Neural progenitor cell (in vitro differentiated cells): ENCODE measurements around the gene RAD51B. TPM values are rescaled to one million over a fixed set of nuclear protein-coding genes. Genes with fewer than 3 reads are reported as not detected.

ENCODE experiments used
- DNase-seq: peaks from one replicate; pipeline ENCODE4 v3.0.0-alpha.2; 2016; ENCODE audit warnings: low spot score
- H2AFZ ChIP-seq: fragments of 200-600 bp; sonication (generic); replicated peaks from 2 replicates; pipeline ENCODE4 v1.6.1; 2016; ENCODE audit warnings: antibody characterized with exemption
- H3F3A ChIP-seq: fragments of 200-600 bp; sonication (generic); 2 replicates; pipeline ENCODE4 v1.6.1; 2016; ENCODE audit warnings: antibody characterized with exemption, low read depth
- H3K27ac ChIP-seq: fragments of 200-600 bp; sonication (generic); 2 replicates; pipeline ENCODE4 v1.5.1; 2016; ENCODE audit warnings: mild to moderate bottlenecking
- H3K27me3 ChIP-seq: fragments of 200-600 bp; sonication (generic); 2 replicates; pipeline ENCODE4 v1.6.1; 2016; ENCODE audit warnings: mild to moderate bottlenecking, moderate library complexity
- H3K36me3 ChIP-seq: fragments of 200-600 bp; sonication (generic); 2 replicates; pipeline ENCODE4 v1.5.1; 2016
- H3K4me1 ChIP-seq: fragments of 200-600 bp; sonication (generic); 2 replicates; pipeline ENCODE4 v1.6.1; 2016; ENCODE audit warnings: mixed run types
- H3K4me2 ChIP-seq: fragments of 200-600 bp; sonication (generic); 2 replicates; pipeline ENCODE4 v1.6.1; 2016
- H3K4me3 ChIP-seq: fragments of 200-600 bp; sonication (generic); 2 replicates; pipeline ENCODE4 v1.5.1; 2016
- H3K79me2 ChIP-seq: fragments of 200-600 bp; sonication (generic); 2 replicates; pipeline ENCODE4 v1.6.1; 2016; ENCODE audit warnings: low read depth
- H3K9ac ChIP-seq: fragments of 200-600 bp; sonication (generic); 2 replicates; pipeline ENCODE4 v1.6.1; 2016
- H3K9me3 ChIP-seq: fragments of 200-600 bp; sonication (generic); 2 replicates; pipeline ENCODE4 v1.5.1; 2016; ENCODE audit warnings: low read depth
- H4K20me1 ChIP-seq: fragments of 200-600 bp; sonication (generic); 2 replicates; pipeline ENCODE4 v1.6.1; 2016; ENCODE audit warnings: low read depth
- H3K27ac Mint-ChIP-seq: 3 replicates; pipeline ENCODE4 v1.8.0; 2021; ENCODE audit warnings: mixed read lengths
- H3K27me3 Mint-ChIP-seq: 2 replicates; pipeline ENCODE4 v1.8.0; 2022; ENCODE audit warnings: low read depth, mild to moderate bottlenecking, inconsistent platforms, moderate library complexity, mixed read lengths; ENCODE audit not compliant: insufficient read depth
- H3K36me3 Mint-ChIP-seq: 3 replicates; pipeline ENCODE4 v1.8.0; 2021; ENCODE audit warnings: mixed read lengths
- H3K4me1 Mint-ChIP-seq: 3 replicates; pipeline ENCODE4 v1.8.0; 2021; ENCODE audit warnings: mixed read lengths
- H3K4me3 Mint-ChIP-seq: 3 replicates; pipeline ENCODE4 v1.8.0; 2021; ENCODE audit warnings: mild to moderate bottlenecking, moderate library complexity, mixed read lengths
- H3K9me3 Mint-ChIP-seq: 3 replicates; pipeline ENCODE4 v1.8.0; 2020; ENCODE audit warnings: mixed read lengths
- EZH2 ChIP-seq: fragments of 200-600 bp; sonication (generic); IDR thresholded peaks from 2 replicates; pipeline ENCODE4 v1.6.1; 2017; ENCODE audit warnings: antibody characterized with exemption, mild to moderate bottlenecking, moderate library complexity
- EZH2phosphoT487 ChIP-seq: fragments of 200-600 bp; sonication (generic); IDR thresholded peaks from 2 replicates; pipeline ENCODE4 v1.6.1; 2017; ENCODE audit warnings: antibody characterized with exemption
- total RNA-seq: library from RNA; depleted of rRNA; stranded (reverse); fragments of >200 nt; gene quantifications from 2 replicates; pipeline ENCODE4 v1.2.3, GENCODE V29; 2015; ENCODE audit warnings: low replicate concordance
- TF ChIP-seq, protein P1 (sequence below): fragments of 200-600 bp; sonication (generic); IDR thresholded peaks from 2 replicates; pipeline ENCODE4 v1.5.1; 2017; ENCODE audit warnings: antibody characterized with exemption, mild to moderate bottlenecking

The RAD51B gene
- total RNA-seq, 1 donor from 2014 or later = 50.5 TPM

DNA sequence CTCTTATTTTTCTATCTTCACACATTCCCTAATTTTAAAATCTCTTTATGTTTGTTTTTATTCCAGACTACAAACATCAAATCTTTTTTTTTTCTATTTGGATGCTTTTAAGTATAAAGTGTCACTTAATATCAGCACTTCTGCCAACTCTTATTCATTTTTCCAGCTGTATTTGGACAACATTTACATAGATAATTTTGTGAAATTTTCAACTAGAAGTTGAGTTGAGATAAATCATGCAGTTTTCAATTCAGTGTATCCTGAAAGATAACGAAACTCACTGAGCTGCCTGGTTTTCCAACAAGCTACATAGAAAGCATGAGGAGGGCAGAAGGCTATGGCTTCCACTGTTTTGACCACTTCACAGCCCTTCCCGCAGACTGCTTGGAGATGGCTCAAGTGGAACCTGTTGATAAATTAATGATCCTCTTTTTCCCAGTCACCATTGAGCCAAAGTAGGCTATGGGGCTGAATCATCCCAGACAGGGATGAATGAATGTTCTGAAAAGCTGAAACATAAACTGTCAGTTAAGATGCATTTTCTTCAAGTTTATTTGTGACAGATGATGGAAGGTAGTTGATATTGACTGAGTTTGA, 213.9 kb downstream of the RAD51B start:
- Histone ChIP-seq H3K79me2 (no peaks in the 10 kb centered on the region), H3F3A (no peaks in the 10 kb centered on the region), H3K36me3 (no peaks in the 10 kb centered on the region), H2AFZ (no peak overlapping the region), H3K4me3 (no peak overlapping the region), H3K9ac (no peak overlapping the region), H3K4me1 (no peaks in the 10 kb centered on the region), H3K27me3 (no peaks in the 10 kb centered on the region), H3K27ac (no peak overlapping the region), H3K9me3 (no peaks in the 10 kb centered on the region), H3K4me2 (no peak overlapping the region), H4K20me1 (no peaks in the 10 kb centered on the region)
- Mint-ChIP-seq H3K4me1 (peaks cover 11% of the 10 kb centered on the region), H3K36me3 (peaks cover 13% of the 10 kb centered on the region), H3K27ac (no peak overlapping the region), H3K4me3 (no peak overlapping the region), H3K9me3 (peaks cover 31% of the 10 kb centered on the region), H3K27me3 (no peaks in the 10 kb centered on the region)
- TF ChIP-seq EZH2 = no peak
- no peak for TF ChIP-seq EZH2phosphoT487
- TF ChIP-seq, protein P1, sequence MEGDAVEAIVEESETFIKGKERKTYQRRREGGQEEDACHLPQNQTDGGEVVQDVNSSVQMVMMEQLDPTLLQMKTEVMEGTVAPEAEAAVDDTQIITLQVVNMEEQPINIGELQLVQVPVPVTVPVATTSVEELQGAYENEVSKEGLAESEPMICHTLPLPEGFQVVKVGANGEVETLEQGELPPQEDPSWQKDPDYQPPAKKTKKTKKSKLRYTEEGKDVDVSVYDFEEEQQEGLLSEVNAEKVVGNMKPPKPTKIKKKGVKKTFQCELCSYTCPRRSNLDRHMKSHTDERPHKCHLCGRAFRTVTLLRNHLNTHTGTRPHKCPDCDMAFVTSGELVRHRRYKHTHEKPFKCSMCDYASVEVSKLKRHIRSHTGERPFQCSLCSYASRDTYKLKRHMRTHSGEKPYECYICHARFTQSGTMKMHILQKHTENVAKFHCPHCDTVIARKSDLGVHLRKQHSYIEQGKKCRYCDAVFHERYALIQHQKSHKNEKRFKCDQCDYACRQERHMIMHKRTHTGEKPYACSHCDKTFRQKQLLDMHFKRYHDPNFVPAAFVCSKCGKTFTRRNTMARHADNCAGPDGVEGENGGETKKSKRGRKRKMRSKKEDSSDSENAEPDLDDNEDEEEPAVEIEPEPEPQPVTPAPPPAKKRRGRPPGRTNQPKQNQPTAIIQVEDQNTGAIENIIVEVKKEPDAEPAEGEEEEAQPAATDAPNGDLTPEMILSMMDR = no peak
- no peak for DNase-seq

DNA sequence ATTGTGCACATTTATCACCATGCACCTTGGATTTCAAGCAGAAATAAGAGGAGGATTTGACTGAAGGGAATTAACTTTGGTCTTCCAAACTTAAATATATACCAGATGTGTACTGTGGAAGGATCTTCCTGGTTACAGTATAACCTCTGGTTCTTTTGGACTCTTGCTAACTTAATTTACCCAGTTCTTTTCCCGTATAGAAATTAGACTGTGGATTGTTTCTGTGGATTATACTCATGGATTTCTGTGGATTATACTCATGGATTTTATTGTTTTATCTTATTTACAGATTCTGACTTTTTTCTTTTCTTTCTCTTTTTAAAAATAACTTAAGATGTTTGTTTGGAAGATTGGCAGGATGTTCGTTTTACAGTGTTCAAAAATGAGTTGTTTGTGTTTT, 215.3 kb downstream of the RAD51B start:
- TF ChIP-seq EZH2 = no peak
- TF ChIP-seq EZH2phosphoT487 = no peak
- TF ChIP-seq, protein P1 = no peak
- H3K4me1 Mint-ChIP-seq = peaks cover 14% of the 10 kb centered on the region

DNA sequence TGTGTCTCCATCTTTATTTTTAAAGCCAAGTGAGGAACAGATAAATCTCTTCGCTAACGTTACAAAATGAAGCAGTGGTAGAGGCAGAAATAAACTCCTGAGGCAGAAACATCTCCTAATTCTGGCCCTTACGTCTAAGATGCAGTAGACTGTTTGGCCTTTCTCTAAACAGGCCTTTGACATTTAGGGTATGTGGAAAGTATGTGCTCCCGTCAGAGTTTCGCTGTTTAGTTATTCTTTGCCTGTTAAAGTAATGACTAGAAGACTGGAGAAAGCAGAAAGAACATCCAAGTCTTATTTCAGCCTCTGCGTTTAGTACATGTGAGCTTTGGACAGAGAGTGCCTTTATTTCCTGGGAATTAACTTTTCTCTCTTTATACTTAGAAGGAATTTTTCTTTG, 216.6 kb downstream of the RAD51B start:
- H3K36me3 ChIP-seq = no peaks in the 10 kb centered on the region
- Mint-ChIP-seq H3K27ac (no peak overlapping the region), H3K9me3 (peaks cover 9% of the 10 kb centered on the region), H3K4me3 (no peak overlapping the region), H3K36me3 (no peaks in the 10 kb centered on the region), H3K27me3 (no peaks in the 10 kb centered on the region), H3K4me1 (peaks cover 23% of the 10 kb centered on the region)
- H3F3A ChIP-seq = peaks cover 4% of the 10 kb centered on the region
- no peak for DNase-seq
- no peak overlapping the region for H3K4me3 ChIP-seq
- H4K20me1 ChIP-seq = no peaks in the 10 kb centered on the region
- TF ChIP-seq, protein P1 = no peak
- no peak for TF ChIP-seq EZH2
- TF ChIP-seq EZH2phosphoT487 = no peak
- H3K9me3 ChIP-seq = no peaks in the 10 kb centered on the region
- H3K9ac ChIP-seq = no peak overlapping the region
- H3K79me2 ChIP-seq = no peaks in the 10 kb centered on the region
- H3K4me1 ChIP-seq = peaks cover 2% of the 10 kb centered on the region
- no peak overlapping the region for H3K4me2 ChIP-seq
- H3K27me3 ChIP-seq = no peaks in the 10 kb centered on the region
- H2AFZ ChIP-seq = no peak overlapping the region
- H3K27ac ChIP-seq = no peak overlapping the region

More for the DNA sequence above, 215.3 kb downstream of the RAD51B start:
- Mint-ChIP-seq H3K27me3 (no peaks in the 10 kb centered on the region), H3K4me3 (no peak overlapping the region), H3K36me3 (peaks cover 8% of the 10 kb centered on the region), H3K9me3 (peaks cover 20% of the 10 kb centered on the region), H3K27ac (no peak overlapping the region)
- Histone ChIP-seq H3F3A (no peaks in the 10 kb centered on the region), H3K4me3 (no peak overlapping the region), H3K27ac (no peak overlapping the region), H3K9me3 (no peaks in the 10 kb centered on the region), H3K9ac (no peak overlapping the region), H3K79me2 (no peaks in the 10 kb centered on the region), H4K20me1 (no peaks in the 10 kb centered on the region), H3K4me1 (no peaks in the 10 kb centered on the region), H2AFZ (no peak overlapping the region), H3K27me3 (no peaks in the 10 kb centered on the region), H3K36me3 (no peaks in the 10 kb centered on the region), H3K4me2 (no peak overlapping the region)
- DNase-seq = no peak
